Activated naive CD8-positive, alpha-beta T cell treated with anti-CD3 and anti-CD28 coated beads, Interleukin-2, amount 10 ng/mL, durations not matched to agents 7 days and 5 days (primary cell): ENCODE data around the gene WFDC12. TPM values are rescaled to one million over a fixed set of nuclear protein-coding genes. Genes with fewer than 3 reads are reported as not detected.

Experiments
- ATAC-seq: fragments of 150-1000 bp; cut with Tn5 transposase; one replicate; pipeline ENCODE4 v1.10.0; 2021; ENCODE audit warnings: low read depth, moderate library complexity
- POLR2A ChIA-PET: fragments of 350-600 bp; sonication (Branson Sonifier 250); formaldehyde crosslinking; loops from one replicate; lab custom pipeline; 2021; ENCODE audit warnings: antibody characterized with exemption; lab: Charles Lee
- DNase-seq: peaks from one replicate; pipeline ENCODE4 v3.0.0; 2021
- H3K27ac Mint-ChIP-seq: one replicate; pipeline ENCODE4 v1.8.0; 2022; ENCODE audit warnings: mild to moderate bottlenecking, mixed read lengths
- H3K27me3 Mint-ChIP-seq: one replicate; pipeline ENCODE4 v1.8.0; 2022; ENCODE audit warnings: mild to moderate bottlenecking, moderate library complexity, mixed read lengths
- H3K36me3 Mint-ChIP-seq: one replicate; pipeline ENCODE4 v1.8.0; 2021; ENCODE audit warnings: mild to moderate bottlenecking, mixed read lengths
- H3K4me1 Mint-ChIP-seq: one replicate; pipeline ENCODE4 v1.8.0; 2021; ENCODE audit warnings: mixed read lengths
- H3K4me3 Mint-ChIP-seq: one replicate; pipeline ENCODE4 v1.8.0; 2022; ENCODE audit warnings: mild to moderate bottlenecking, moderate library complexity, mixed read lengths
- H3K9me3 Mint-ChIP-seq: one replicate; pipeline ENCODE4 v1.8.0; 2021; ENCODE audit warnings: mixed read lengths
- total RNA-seq, 2 experiments: library from RNA; stranded (reverse); gene quantifications; one replicate each; pipeline ENCODE4 v1.2.3, GENCODE V29; 2021

Gene WFDC12
- total RNA-seq, 2 experiments from 2014 or later, result not detected

DNA sequence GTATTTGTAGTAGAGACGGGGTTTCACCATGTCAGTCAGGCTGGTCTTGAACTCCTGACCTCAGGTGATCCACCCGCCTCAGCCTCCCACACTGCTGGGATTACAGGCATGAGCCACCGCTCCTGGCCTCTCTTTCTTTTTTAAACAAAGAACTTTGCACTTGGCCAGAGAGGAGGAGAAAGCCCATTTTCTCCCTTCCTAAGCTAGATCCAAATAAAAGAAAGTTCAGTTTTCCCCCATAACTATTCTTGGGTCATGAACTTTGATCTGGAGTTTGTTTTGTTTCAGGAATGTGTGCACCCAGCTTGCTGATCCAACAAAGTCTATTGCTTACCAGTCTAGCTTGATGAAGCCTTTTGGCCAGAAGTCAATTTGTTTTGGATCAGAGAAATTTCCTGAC, 46.7 kb downstream of the WFDC12 start:
- Mint-ChIP-seq H3K4me3 (no peak overlapping the region), H3K36me3 (peaks cover 58% of the 10 kb centered on the region), H3K27ac (no peak overlapping the region), H3K9me3 (peaks cover 2% of the 10 kb centered on the region), H3K4me1 (peaks cover 4% of the 10 kb centered on the region), H3K27me3 (no peaks in the 10 kb centered on the region)
- ATAC-seq, result no peak
- POLR2A ChIA-PET, result interaction anchor here (0.7 kb wide), 1 partner anchor 34 kb away, joined by 3 read pairs; no protein-coding TSS in a partner anchor
- no peak for DNase-seq

Other genes starting within 250 kb of the WFDC12 start
- gene YWHAB, start 238.8 kb downstream of the WFDC12 start, total RNA-seq, result 100 to 1,000 TPM; 206 to 209 TPM
- 10 to 100 TPM; 87.0 to 90.2 TPM for gene PABPC1L, start 214.4 kb downstream of the WFDC12 start, total RNA-seq
- gene TOMM34, start 164.1 kb downstream of the WFDC12 start, total RNA-seq, result 10 to 100 TPM; 14.4 to 15.4 TPM
- 100 to 1,000 TPM; 205 to 229 TPM for gene STK4, start 158.0 kb downstream of the WFDC12 start, total RNA-seq
- under 1 TPM; 0.08 to 0.11 TPM for gene KCNS1, start 23.3 kb downstream of the WFDC12 start, total RNA-seq
- gene WFDC5, start 9.3 kb downstream of the WFDC12 start, total RNA-seq, result not detected
- not detected for gene PI3, start 50.4 kb upstream of the WFDC12 start, total RNA-seq
- not detected for gene SEMG1, start 82.6 kb upstream of the WFDC12 start, total RNA-seq
- gene SEMG2, start 96.9 kb upstream of the WFDC12 start, total RNA-seq, result not detected
- gene SLPI, start 130.1 kb upstream of the WFDC12 start, total RNA-seq, result not detected
- not detected for gene RBPJL, start 182.4 kb upstream of the WFDC12 start, total RNA-seq
- gene MATN4, start 183.8 kb upstream of the WFDC12 start, total RNA-seq, result under 1 TPM; 0.14 to 0.30 TPM
- 1 to 10 TPM; 7.0 to 7.1 TPM for gene SDC4, start 224.0 kb upstream of the WFDC12 start, total RNA-seq
- 10 to 100 TPM; 34.9 to 38.6 TPM for gene SYS1, start 238.7 kb upstream of the WFDC12 start, total RNA-seq